GM19438 (cell line): ENCODE measurements around the gene NAALADL1.

ENCODE experiments used
- ATAC-seq: cut with Tn5 transposase; IDR thresholded peaks from one replicate; pipeline ENCODE4 v1.9.1; 2021; ENCODE audit warnings: low read depth; ENCODE audit not compliant: unreplicated experiment

NAALADL1 gene

GRCh38 chr11:65083834-65084597 is 25.7 kb upstream of the NAALADL1 start, which contains the start of the genes CDCA5 and ZFPL1:
CDCA5 (minus strand) TSS chr11:65084040; CDS start chr11:65083978, 62 bp downstream.
ZFPL1 (plus strand) TSS chr11:65084222; CDS start chr11:65084699, 477 bp downstream.
- peak; percentile 76 for ATAC-seq

DNA sequence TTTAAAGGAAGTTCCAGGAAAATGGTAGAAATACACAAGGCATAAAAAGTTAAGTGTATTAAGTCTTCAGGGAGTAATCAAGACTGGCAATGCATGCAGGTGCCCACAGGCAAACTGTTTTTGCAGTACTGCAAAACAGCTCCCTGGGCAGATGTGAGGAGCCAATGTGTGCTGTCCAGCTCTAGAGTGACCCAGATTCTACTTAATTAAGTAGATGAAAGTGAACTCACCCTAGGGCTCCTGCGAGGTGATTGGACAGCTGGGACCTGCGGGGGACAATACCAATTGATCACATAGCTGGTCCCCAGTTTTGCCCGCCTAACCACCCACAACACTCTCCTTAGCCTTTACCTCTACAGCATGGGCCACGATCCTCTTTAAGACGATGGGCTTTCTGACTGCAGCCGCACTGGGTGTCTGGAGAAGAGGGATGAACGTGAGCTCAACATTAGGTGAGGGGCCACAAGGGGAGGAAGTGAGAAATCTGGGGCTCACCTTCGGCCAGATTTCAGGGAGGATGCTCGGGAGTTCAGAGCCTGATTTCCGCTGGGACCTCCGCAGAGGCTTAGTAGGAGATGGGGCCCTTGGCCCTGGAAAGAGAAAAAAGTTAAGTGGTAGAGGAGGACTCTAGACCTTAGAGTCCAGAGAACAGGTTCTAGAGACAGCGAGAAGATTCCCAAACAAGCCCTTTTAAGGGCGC is 24.9 kb upstream of the NAALADL1 start:
- ATAC-seq = peak; percentile 10

DNA sequence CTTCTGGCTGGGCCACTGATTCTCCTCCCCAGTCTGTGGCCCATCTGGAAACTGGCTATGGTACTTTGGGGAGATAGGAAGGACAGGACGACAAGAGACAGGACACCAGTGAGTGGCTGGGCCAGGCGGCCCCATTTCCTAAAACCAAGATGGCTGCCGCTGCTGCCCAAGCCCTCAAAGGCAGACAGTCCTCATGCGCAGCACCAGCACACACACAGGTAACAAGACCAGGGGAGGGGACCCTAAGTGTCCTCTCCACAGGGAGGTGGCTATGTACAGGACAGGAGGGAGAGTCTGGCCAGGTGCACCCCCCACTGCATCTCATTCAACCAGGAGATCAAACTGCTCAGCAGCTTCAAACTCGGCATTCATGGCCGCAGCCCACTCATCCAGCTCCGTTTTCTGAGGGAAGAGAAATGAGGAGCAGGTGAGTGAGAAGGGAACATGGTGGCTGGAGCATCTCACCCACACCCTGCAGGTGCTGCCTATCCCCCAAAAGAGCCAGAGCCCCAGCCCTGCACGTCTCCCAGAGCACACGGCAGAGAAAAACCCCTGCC is 20.5 kb upstream of the NAALADL1 start:
- no peak for ATAC-seq

DNA sequence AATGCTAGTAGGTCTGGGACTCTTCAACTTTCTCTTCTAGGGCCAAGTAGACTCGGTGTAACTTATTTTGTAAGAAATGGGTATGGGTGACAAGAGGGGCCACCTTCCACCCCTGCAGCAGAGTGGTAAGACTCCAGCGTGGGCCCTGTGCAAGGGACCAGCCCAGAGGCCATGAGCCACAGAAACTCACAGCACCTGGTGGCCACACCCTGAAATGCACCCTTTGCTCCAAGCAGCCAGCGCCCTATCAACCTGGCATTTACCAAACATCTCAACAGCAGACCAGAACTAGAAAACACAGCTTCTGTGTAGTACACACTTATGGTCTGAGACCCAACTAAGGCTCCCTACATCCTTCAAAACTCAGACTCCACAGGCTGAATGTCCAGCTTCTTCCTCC is 19.8 kb upstream of the NAALADL1 start:
- ATAC-seq = no peak

GRCh38 chr11:65077451-65077850 is 19.1 kb upstream of the NAALADL1 start:
- ATAC-seq = no peak

GRCh38 chr11:65072631-65072966 is 14.2 kb upstream of the NAALADL1 start:
- no peak for ATAC-seq

DNA sequence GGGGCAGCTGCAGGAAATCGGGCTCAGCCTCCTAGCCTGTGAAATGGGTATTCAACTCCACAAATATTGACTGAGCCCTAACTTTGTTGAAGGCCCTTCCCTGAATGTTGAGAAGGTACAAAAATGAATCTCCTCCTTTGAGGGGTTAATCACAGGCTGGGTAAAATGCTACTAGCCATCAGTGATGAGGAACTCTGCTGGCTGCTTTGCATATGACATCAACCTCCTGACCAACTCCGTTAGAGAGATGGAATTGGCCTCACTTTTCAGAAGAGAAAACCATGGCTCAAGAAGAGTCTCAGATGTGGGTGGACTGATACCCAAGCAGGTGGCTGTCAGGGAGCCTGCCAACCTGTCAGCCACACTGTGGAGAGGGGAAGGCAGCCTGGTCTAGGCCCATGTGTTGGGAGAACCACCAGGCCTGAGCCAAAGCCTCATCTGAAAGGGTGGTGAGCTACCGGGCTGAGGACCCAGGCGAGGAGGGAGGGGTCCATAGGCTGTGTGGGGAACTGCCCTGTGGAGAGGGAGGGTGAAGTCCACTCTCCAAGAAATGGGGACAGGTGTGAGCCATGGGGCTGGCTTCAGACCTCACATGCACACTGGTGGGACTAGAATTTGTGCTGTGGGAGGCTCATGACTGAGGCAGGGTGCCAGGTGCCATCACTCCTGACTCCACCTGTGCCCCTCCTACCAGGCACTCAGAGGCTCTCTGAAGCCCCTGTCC is 13.7 kb upstream of the NAALADL1 start:
- ATAC-seq = no peak

DNA sequence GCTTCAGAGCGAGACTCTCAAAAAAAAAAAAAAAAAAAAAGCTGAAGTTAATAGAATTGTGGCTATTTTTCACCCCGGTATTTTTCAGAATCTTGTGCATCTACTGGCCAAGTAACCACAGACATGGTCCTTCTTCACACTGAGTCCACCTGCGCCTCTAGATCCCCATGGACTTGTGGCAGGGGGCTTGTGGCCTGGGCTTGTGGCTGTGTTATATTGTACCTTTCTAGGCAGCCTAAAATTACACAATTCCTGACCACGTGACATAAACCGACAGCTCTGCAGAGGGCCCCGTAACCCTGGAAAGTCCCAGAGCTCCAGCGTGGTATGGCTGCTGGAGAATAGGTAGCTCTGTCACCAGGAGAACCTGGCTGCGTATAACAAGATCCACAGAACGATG is 10.9 kb upstream of the NAALADL1 start:
- no peak for ATAC-seq

GRCh38 chr11:65067446-65067845 is 9.1 kb upstream of the NAALADL1 start:
- ATAC-seq = no peak

DNA sequence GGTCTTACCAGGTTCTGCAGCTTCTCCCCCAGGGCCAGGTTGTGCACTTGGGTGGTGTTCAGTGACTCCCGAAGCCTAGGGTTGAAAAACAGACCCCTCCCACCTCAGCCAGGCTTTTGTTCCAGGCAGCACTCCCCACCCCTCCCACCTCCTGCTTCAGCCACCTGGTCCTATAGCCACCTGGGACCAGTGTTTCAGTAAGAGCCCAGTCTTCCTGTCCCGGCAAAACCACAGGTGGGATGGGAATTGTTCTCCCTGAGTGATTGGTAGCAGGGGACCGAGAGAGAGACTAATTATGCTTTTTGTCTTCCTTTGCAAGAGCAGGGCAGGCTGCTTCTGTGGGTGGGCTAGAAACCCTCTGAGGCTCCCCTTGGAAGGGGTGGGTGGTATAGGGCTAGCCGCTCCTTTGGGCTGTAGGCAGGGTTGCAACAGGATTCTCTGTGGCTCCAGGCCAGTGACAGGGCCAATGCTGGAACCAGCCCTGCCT is 8.5 kb upstream of the NAALADL1 start:
- ATAC-seq = no peak

DNA sequence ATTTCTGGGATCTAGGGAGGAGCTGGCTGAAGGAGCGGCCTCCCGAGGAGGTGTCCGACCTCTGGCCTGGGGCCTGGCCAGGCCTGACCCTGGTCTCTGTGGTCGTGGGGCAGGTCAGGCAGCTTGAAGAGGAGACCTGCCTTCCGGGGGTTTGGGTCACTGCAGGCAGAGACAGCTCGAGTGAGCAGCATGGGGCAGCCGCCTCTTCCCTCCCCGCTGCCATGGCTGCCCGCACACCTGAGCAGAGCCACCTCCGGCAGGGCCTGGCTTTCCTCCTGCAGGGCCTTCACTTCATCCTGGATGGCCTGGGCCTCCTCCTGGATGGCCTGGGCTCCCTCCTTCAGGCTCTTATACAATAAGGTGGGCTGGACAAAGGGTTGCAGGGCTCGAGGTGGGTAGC is 8.0 kb upstream of the NAALADL1 start:
- no peak for ATAC-seq

GRCh38 chr11:65065851-65066250 is 7.5 kb upstream of the NAALADL1 start:
- ATAC-seq = no peak

- no peak for ATAC-seq
Measured at GRCh38 chr11:65064847-65065240, 6.5 kb upstream of the NAALADL1 start.

DNA sequence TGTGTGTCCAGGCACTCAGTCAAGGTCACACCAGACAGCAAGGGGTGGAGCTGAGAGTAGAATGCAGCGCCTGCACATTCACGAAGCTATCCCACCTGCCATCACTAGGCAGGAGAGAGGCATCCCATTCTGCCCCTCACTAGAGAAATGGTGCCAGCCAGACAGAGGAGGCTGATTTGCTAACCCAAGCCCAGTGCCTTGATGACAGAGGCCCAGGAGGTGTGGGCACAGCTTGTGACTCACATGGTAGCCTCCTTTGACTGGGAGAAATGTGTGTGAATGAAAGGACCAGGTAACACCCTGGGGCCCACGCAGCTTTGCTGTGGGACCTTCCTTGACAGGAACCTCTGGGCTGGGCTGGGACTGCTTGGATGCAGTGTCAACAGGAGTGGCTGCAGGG is 5.2 kb upstream of the NAALADL1 start:
- ATAC-seq = no peak

GRCh38 chr11:65060913-65061408 is 2.6 kb upstream of the NAALADL1 start:
- no peak for ATAC-seq

- ATAC-seq = no peak
Measured at GRCh38 chr11:65059959-65060824, 1.8 kb upstream of the NAALADL1 start.

GRCh38 chr11:65059523-65059922 is 1.2 kb upstream of the NAALADL1 start:
- no peak for ATAC-seq

GRCh38 chr11:65058012-65058411 is 341 bp downstream of the NAALADL1 start:
- ATAC-seq = no peak

GRCh38 chr11:65057526-65057925 is 827 bp downstream of the NAALADL1 start:
- no peak for ATAC-seq

DNA sequence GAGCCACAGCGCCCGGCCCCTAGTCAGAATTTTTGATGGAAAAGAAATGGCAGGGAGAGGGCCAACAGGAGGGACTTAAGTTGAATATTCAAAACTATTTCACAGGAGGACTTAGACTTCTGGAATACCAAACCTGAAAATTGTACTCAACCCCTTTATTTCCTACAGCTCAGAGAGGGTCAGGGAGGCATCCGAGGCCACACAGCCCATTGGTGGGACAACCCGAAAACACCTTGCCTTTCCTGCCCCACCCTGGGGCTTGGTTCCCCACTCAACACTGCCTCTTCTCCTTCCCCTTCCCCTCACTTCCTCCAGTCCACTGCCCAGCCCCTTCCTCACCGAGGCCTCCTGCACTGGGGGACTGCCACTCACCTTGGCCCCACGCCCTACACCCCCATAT is 1.4 kb downstream of the NAALADL1 start:
- ATAC-seq = no peak
